Measurements from ENCODE around the gene FBXL17. TPM values are rescaled to one million over a fixed set of nuclear protein-coding genes. Genes with fewer than 3 reads are reported as not detected.
A peak's percentile ranks its signal among the peaks of the same experiment; 100 is the strongest.

FBXL17 gene
- total RNA-seq, 2 donors from 2014 or later: 12.5 to 14.5 TPM

DNA sequence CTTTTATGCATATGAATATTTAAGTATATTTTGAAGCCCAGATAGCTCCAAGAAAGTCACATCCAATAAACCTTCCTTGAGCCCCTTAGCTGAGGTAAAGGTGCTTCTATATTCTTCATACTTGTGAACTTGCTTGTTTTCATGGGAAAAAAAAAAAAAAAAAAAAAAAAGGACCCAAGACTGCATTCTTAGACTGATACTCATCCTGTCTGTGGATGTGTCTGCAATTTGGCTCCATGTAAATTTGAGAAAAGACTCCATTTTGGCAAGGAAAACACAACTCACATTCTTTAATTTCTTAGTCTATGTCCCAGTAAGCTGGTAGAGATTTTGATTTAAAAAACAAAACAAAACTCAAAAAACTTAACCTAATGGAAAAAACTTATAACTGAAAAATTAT lies 238.3 kb downstream of the FBXL17 start:
- Mint-ChIP-seq H3K36me3 (ENCODE audit: insufficient read depth in 2 of 2) (peaks cover 0 to 1% of the 10 kb centered on the region in 2 donors), H3K4me3 (no peak overlapping the region), H3K4me1 (ENCODE audit: low read depth) (peaks cover 5% of the 10 kb centered on the region), H3K9me3 (no peaks in the 10 kb centered on the region), H3K27me3 (ENCODE audit: low read depth) (no peaks in the 10 kb centered on the region), H3K27ac (no peak overlapping the region)
- ATAC-seq (replicated peaks in 1 of 2) (no peak), DNase-seq (no peak)

DNA sequence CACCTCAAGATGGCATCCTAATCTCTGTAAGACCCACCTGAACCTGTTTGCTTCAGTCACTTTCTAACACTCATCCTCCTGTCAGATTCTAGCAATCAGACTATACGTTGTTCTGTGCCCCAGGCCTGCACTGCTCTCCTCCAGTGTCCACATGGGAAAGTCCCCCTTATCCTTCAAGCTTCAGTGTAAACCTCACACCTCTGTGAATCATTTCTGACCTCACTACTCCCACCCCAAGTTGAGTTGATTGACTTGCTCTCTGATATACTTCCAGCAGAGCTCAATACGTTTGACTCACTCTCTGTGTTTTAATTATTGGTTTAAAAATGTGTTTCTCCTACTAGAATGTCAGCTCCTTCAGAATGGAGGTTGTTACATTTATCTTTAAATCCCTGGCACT lies 240.2 kb downstream of the FBXL17 start:
- Mint-ChIP-seq H3K4me1 (ENCODE audit: low read depth) (peaks cover 5% of the 10 kb centered on the region), H3K9me3 (no peaks in the 10 kb centered on the region)

DNA sequence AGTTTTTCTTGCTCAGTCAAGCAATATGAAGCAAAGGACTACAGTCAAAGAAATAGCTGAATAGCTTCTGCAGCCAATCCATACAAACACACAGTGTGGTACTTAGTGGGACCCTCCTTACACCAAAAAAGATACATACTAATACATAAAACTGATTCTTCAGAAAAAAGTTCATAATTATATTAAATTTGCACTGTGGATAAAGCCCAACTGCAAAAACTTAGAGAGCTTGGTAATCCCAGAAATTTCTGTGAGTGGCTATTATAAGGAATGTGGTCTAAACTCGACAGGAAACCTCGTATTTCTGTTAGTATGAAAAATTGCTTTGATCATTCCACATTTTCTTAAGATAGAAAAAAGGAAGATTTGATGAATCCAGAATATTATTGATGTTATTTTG lies 245.4 kb downstream of the FBXL17 start:
- Mint-ChIP-seq H3K36me3 (ENCODE audit: insufficient read depth in 2 of 2) (no peaks in the 10 kb centered on the region), H3K9me3 (no peaks in the 10 kb centered on the region), H3K27me3 (ENCODE audit: low read depth) (no peaks in the 10 kb centered on the region), H3K4me1 (ENCODE audit: low read depth) (no peaks in the 10 kb centered on the region), H3K27ac (no peak overlapping the region), H3K4me3 (no peak overlapping the region)
- DNase-seq: no peak
- no peak for ATAC-seq (replicated peaks in 1 of 2)

More for the DNA sequence above, 240.2 kb downstream of the FBXL17 start:
- no peak for DNase-seq
- peak; percentile 55 to 67 for ATAC-seq (replicated peaks in 1 of 2)
- H3K4me3 Mint-ChIP-seq: no peak overlapping the region
- no peaks in the 10 kb centered on the region for H3K27me3 Mint-ChIP-seq (ENCODE audit: low read depth)
- no peaks in the 10 kb centered on the region for H3K36me3 Mint-ChIP-seq (ENCODE audit: insufficient read depth in 2 of 2)
- no peak overlapping the region for H3K27ac Mint-ChIP-seq

DNA sequence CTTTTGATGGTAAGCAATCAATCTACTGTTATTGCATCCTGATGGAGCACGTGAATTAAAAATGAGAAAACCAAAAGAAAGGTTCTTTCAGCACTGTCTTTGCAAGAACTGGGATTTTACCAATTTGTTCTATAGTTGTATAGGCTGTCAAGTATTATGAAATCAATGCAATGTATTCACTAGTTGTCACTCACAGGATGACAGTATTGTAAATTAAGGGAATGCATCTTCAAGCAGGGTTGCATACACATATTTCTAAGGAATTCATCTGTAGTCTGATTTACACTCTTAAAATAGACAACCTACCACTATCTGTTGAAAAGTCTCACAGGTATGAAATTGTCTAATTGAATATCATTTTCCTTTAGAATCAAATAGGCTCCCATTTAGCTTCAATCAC lies 252.8 kb downstream of the FBXL17 start:
- ATAC-seq (replicated peaks in 1 of 2): no peak
- no peaks in the 10 kb centered on the region for H3K4me1 Mint-ChIP-seq (ENCODE audit: low read depth)

DNA sequence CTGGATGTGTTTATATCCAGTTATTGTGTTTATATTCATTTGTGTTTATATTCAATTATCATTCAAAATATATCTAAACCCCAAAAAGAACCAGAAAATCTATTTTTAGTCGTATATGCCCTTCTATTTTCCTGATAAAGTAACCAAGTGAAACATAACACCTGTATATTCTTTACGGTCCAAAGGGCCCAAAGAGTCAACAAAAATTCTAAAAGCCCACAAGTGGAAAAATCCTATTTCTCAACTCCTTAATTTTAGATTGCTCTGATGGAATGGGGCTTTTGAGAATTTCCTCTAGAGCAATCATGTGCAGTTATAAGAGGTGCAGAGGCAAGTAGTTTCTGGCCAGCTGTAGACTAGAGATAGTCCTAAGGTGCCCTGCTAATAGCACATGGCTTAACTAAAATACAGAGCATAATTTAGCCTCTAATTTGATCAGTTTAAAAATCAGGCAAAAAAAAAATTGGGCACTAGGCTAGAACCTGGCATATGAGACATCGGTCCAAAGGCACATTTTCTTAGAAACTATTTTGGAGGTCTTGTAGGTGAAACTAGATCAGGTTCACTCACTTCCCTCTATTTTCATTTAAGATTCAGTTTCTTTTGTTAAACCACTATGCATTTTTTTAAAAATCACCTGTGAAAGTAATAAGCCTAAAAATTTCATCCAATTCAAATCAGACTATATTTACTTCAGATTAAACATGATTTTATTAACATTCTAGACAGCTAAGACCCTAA lies 256.0 kb downstream of the FBXL17 start:
- no peak overlapping the region for H3K27ac Mint-ChIP-seq

More for the DNA sequence above, 252.8 kb downstream of the FBXL17 start:
- no peaks in the 10 kb centered on the region for H3K36me3 Mint-ChIP-seq (ENCODE audit: insufficient read depth in 2 of 2)
- no peak for DNase-seq
- H3K4me3 Mint-ChIP-seq: no peak overlapping the region
- no peak overlapping the region for H3K27ac Mint-ChIP-seq
- H3K9me3 Mint-ChIP-seq: no peaks in the 10 kb centered on the region
- no peaks in the 10 kb centered on the region for H3K27me3 Mint-ChIP-seq (ENCODE audit: low read depth)

DNA sequence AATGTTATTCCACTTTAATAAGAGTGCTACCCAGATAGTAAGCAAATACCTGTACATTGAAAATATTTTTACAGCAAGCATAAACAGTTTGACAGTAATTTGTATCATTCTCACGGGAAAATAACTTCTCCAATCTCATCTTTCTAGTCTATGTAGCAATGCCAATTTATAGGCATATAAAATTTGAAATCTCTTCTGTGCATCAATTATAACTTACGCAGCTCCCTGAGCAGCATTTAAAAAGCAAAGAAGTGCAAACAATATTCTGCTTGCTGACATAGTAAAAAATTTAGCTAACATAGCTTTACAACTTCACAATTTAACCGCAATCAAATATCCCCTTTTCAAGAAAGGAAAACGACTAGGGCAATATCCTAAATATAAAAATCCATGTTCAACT lies 257.3 kb downstream of the FBXL17 start:
- Mint-ChIP-seq H3K27me3 (ENCODE audit: low read depth) (no peaks in the 10 kb centered on the region), H3K4me3 (no peak overlapping the region), H3K36me3 (ENCODE audit: insufficient read depth in 2 of 2) (no peaks in the 10 kb centered on the region), H3K9me3 (no peaks in the 10 kb centered on the region), H3K27ac (no peak overlapping the region), H3K4me1 (ENCODE audit: low read depth) (no peaks in the 10 kb centered on the region)
- no peak for DNase-seq
- no peak for ATAC-seq (replicated peaks in 1 of 2)

More for the DNA sequence above, 256.0 kb downstream of the FBXL17 start:
- DNase-seq: no peak
- no peaks in the 10 kb centered on the region for H3K36me3 Mint-ChIP-seq (ENCODE audit: insufficient read depth in 2 of 2)
- H3K27me3 Mint-ChIP-seq (ENCODE audit: low read depth): no peaks in the 10 kb centered on the region
- H3K9me3 Mint-ChIP-seq: no peaks in the 10 kb centered on the region
- H3K4me1 Mint-ChIP-seq (ENCODE audit: low read depth): no peaks in the 10 kb centered on the region
- H3K4me3 Mint-ChIP-seq: no peak overlapping the region
- no peak for ATAC-seq (replicated peaks in 1 of 2)

DNA sequence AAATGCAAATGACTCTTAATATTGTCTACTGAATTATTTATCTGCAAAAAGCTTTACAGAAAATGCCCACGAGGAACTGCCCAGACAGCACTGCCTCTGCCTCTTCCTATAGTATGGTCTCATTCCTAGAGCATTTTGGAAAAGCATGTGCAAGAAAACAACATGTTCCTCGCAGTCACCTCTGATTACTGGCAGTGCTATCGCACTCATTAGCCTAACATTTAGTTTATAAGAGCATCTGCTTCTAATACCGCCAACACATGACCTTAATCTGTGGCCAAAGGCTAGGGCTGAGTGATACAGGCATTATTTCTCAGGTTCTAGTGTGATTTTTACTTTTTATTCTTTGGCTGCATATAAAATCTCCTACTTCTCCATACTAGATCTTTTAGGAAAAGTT lies 259.2 kb downstream of the FBXL17 start:
- Mint-ChIP-seq H3K4me1 (ENCODE audit: low read depth) (no peaks in the 10 kb centered on the region), H3K9me3 (no peaks in the 10 kb centered on the region), H3K36me3 (ENCODE audit: insufficient read depth in 2 of 2) (no peaks in the 10 kb centered on the region), H3K27me3 (ENCODE audit: low read depth) (no peaks in the 10 kb centered on the region), H3K27ac (no peak overlapping the region), H3K4me3 (no peak overlapping the region)
- no peak for DNase-seq
- no peak for ATAC-seq (replicated peaks in 1 of 2)

DNA sequence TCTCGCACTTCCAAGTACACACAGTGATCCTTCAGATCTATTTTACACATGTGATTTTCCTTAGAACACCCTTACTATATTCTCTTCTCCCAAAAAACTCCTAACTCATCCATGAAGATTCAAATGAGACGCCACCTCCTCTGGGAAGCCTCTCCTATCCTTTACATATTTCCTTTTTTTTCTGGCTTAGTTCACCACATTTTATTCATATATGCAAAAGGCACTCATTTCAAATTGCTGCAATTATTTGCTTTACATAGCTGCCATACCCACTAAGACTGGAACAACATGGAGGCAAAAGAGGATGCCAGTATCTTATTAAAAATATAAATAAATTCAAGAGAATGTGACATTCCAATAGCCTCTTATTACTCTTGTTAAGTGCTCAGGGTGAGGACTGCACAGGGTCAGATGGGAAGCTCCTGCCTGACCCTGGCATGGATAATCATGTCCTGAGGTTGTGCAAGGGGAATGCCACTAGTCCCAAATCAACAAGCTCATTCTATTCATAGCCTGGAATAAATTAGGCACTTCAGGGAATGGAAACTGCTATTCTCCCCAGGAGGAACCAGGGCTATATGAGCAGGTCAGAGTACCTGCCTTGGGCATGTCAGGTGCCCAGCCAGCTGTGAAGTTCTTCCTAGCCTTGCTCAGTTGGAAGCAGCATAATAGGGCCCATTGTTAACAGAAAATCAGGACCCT lies 262.9 kb downstream of the FBXL17 start:
- no peaks in the 10 kb centered on the region for H3K36me3 Mint-ChIP-seq (ENCODE audit: insufficient read depth in 2 of 2)
- H3K27me3 Mint-ChIP-seq (ENCODE audit: low read depth): no peaks in the 10 kb centered on the region
- H3K27ac Mint-ChIP-seq: no peak overlapping the region
- H3K4me1 Mint-ChIP-seq (ENCODE audit: low read depth): no peaks in the 10 kb centered on the region
- DNase-seq (no peak), ATAC-seq (replicated peaks in 1 of 2) (no peak)
- no peaks in the 10 kb centered on the region for H3K9me3 Mint-ChIP-seq
- H3K4me3 Mint-ChIP-seq: no peak overlapping the region

DNA sequence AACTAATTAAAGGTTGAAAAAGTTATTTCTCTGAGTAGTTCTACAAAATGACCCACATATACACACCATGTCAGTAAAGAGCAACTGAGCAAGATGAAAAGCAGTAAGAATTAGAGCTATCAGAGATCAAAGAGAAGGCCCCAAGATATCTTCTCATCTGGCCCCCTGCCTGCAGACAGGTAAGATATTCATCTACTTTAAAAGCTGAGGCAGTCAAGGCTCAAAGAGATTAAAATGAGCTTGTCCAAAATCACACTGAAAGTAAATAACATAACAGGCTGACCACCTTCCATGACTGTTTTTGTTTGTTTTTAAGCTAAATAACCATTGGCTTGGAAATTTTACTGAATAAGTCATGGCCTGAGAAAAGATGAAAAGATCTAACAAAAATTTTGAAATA lies 266.2 kb downstream of the FBXL17 start:
- no peak for DNase-seq
- ATAC-seq (replicated peaks in 1 of 2): no peak
- Mint-ChIP-seq H3K27ac (no peak overlapping the region), H3K36me3 (ENCODE audit: insufficient read depth in 2 of 2) (peaks cover 0 to 3% of the 10 kb centered on the region in 2 donors), H3K27me3 (ENCODE audit: low read depth) (no peaks in the 10 kb centered on the region), H3K4me1 (ENCODE audit: low read depth) (no peaks in the 10 kb centered on the region), H3K9me3 (peaks cover 2 to 3% of the 10 kb centered on the region in 2 donors), H3K4me3 (no peak overlapping the region)

DNA sequence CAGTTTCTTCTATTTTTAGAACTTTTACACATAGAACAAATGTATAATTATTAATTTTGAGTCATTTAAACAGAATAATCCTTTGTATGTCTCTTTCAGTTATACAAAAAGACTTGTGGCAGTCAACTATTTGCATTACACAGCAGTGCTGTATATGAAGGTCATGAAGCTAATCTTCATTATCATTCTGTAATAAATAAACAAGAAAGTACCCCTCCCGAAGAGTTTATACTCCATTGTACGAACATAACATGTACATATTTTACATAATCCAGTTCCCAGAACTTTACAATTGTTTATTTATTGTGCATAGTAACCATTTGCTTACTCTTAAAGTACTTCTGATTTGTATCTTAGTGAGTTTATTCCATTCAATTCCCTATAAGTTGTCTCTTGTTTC lies 267.9 kb downstream of the FBXL17 start:
- ATAC-seq (replicated peaks in 1 of 2): no peak
- no peak overlapping the region for H3K4me3 Mint-ChIP-seq
- peaks cover 2 to 3% of the 10 kb centered on the region in 2 donors for H3K9me3 Mint-ChIP-seq
- H3K36me3 Mint-ChIP-seq (ENCODE audit: insufficient read depth in 2 of 2): peaks cover 0 to 3% of the 10 kb centered on the region in 2 donors
- H3K4me1 Mint-ChIP-seq (ENCODE audit: low read depth): no peaks in the 10 kb centered on the region
- DNase-seq: no peak
- H3K27ac Mint-ChIP-seq: no peak overlapping the region
- H3K27me3 Mint-ChIP-seq (ENCODE audit: low read depth): no peaks in the 10 kb centered on the region

DNA sequence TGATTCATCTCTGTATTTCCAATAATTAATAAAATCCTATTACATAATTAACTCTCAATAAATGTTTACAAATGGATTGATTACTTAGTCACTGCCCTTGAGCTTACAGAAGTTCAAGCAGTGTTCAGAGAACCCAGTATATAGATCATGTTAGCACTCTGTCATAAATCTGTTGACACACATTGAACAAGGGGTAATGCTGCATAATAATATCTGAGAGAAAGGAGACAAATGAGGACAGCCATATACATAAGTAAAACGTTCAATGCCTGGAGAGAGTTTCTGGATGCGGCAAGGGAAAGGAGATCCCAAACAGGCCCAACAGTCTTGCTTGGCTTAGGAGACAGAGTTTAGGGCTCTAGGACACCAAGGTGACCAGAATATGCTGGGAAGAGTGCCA lies 270.2 kb downstream of the FBXL17 start:
- H3K36me3 Mint-ChIP-seq (ENCODE audit: insufficient read depth in 2 of 2): peaks cover 0 to 3% of the 10 kb centered on the region in 2 donors
- no peak for ATAC-seq (replicated peaks in 1 of 2)
- no peak overlapping the region for H3K27ac Mint-ChIP-seq
- H3K4me3 Mint-ChIP-seq: no peak overlapping the region
- no peaks in the 10 kb centered on the region for H3K27me3 Mint-ChIP-seq (ENCODE audit: low read depth)
- peaks cover 2 to 3% of the 10 kb centered on the region in 2 donors for H3K9me3 Mint-ChIP-seq
- no peaks in the 10 kb centered on the region for H3K4me1 Mint-ChIP-seq (ENCODE audit: low read depth)
- DNase-seq: no peak

DNA sequence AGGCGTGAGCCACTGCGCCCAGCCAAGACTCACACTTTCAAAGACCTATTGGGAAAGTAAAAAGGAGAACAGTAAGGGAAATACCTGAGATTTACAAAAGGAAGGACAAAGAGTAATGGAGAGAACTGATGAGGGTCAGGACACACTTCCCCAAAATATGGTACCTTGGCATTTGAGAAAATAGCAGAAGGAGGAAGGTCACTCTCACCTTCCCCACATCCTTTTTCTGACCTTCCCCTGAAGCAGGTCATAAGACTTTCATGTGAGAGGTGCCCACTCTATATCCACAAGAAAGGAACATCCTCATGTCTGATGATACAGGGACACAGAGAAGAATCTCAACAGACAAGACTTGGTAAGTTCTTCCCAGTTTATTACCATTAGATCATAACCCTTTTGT lies 272.8 kb downstream of the FBXL17 start:
- no peak for DNase-seq
- peaks cover 2 to 3% of the 10 kb centered on the region in 2 donors for H3K9me3 Mint-ChIP-seq
- no peaks in the 10 kb centered on the region for H3K27me3 Mint-ChIP-seq (ENCODE audit: low read depth)
- ATAC-seq (replicated peaks in 1 of 2): no peak
- peaks cover 0 to 4% of the 10 kb centered on the region in 2 donors for H3K36me3 Mint-ChIP-seq (ENCODE audit: insufficient read depth in 2 of 2)
- no peak overlapping the region for H3K27ac Mint-ChIP-seq
- H3K4me3 Mint-ChIP-seq: no peak overlapping the region
- H3K4me1 Mint-ChIP-seq (ENCODE audit: low read depth): no peaks in the 10 kb centered on the region

DNA sequence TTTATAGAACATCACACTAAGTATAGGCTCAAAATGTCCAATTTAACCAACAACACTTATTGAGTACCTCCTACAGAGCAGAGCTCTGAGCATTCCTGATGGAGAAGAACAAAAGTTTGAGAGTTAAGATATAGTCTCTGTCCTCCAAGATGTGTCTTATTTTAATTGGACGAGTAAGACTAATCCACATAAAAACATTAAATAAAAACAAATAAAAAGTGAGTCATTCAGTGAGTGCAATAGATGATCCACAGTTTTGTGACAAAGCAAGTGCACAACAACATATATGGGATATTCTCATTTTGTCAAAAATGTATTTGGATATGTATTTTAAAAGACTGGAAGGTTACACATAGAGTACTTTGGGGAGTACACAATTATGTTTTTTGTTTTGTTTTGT lies 277.4 kb downstream of the FBXL17 start:
- H3K27me3 Mint-ChIP-seq (ENCODE audit: low read depth): no peaks in the 10 kb centered on the region
- no peak overlapping the region for H3K27ac Mint-ChIP-seq
- ATAC-seq (replicated peaks in 1 of 2): no peak
- H3K9me3 Mint-ChIP-seq: no peaks in the 10 kb centered on the region
- H3K4me3 Mint-ChIP-seq: no peak overlapping the region
- H3K36me3 Mint-ChIP-seq (ENCODE audit: insufficient read depth in 2 of 2): peaks cover 0 to 1% of the 10 kb centered on the region in 2 donors
- H3K4me1 Mint-ChIP-seq (ENCODE audit: low read depth): no peaks in the 10 kb centered on the region
- DNase-seq: no peak

Data from activated T-cell treated with anti-CD3 and anti-CD28 coated beads, Interleukin-2, amount 50 U/mL, for 72 hours (primary cell).